Prostate gland (tissue), 2 donors: Measurements from ENCODE around the gene WAC. TPM values are rescaled to one million over a fixed set of nuclear protein-coding genes. Genes with fewer than 3 reads are reported as not detected.

Source experiments
- DNase-seq: peaks from one replicate; pipeline ENCODE4 v3.0.0-alpha.2; 2019; ENCODE audit warnings: low spot score
- H3K27ac ChIP-seq, 2 donors: fragments of 200-600 bp; sonication (generic); 2 replicates each; pipeline ENCODE4 v1.5.1; 2017 to 2019
- H3K27me3 ChIP-seq: fragments of 200-600 bp; sonication (generic); replicated peaks from 2 replicates; pipeline ENCODE4 v1.5.1; 2019; ENCODE audit not compliant: insufficient read depth
- H3K36me3 ChIP-seq, 2 donors: fragments of 200-600 bp; sonication (generic); 1 replicate in 1 of 2; 2 replicates in 1 of 2; pipeline versions ENCODE4 v1.5.1 to v1.8.1; 2017 to 2019
- H3K4me1 ChIP-seq: fragments of 200-600 bp; sonication (generic); replicated peaks from 2 replicates; pipeline ENCODE4 v1.5.1; 2019
- H3K4me3 ChIP-seq, 2 donors: fragments of 200-600 bp; sonication (generic); 2 replicates each; pipeline ENCODE4 v1.5.1; 2017 to 2019
- H3K9me3 ChIP-seq: fragments of 200-600 bp; sonication (generic); 2 replicates; pipeline ENCODE4 v1.5.1; 2017
- POLR2A ChIP-seq: fragments of 450-650 bp; IDR thresholded peaks from one replicate; pipeline ENCODE4 v1.6.1; 2016; ENCODE audit warnings: antibody characterized with exemption, mild to moderate bottlenecking
- POLR2AphosphoS5 ChIP-seq: sonication (generic); formaldehyde crosslinking; IDR thresholded peaks from one replicate; pipeline ENCODE4 v1.6.1; 2017; ENCODE audit warnings: antibody characterized with exemption
- WGBS: methylation state at CpG from one replicate; pipeline ENCODE4 v1.1.5; 2018; 5-methylcytosine and 5-hydroxymethylcytosine counted together
- intact Hi-C: fragments of 100-400 bp; cut with DNase I; formaldehyde crosslinking; loops from one replicate; pipeline ENCODE4 v1.14.2; 2022
- total RNA-seq, 2 donors: library from RNA; depleted of rRNA; stranded (reverse); fragments of >200 nt; gene quantifications; one replicate each; pipeline ENCODE4 v1.1.0, GENCODE V29; 2016
- TF ChIP-seq, protein P1 (sequence below), 4 experiments: fragments of 200-600 bp in 2 of 4; fragments of 450-650 bp in 2 of 4; sonication (generic) in 2 of 4; IDR thresholded peaks; 1 replicate in 3 of 4; 2 replicates in 1 of 4; pipeline ENCODE4 v1.5.1; 2016 to 2019; ENCODE audit warnings: antibody characterized with exemption in 4 of 4, mild to moderate bottlenecking in 2 of 4, moderate library complexity in 2 of 4

Gene WAC
- total RNA-seq, 2 donors from 2014 or later, result 107 to 143 TPM

DNA sequence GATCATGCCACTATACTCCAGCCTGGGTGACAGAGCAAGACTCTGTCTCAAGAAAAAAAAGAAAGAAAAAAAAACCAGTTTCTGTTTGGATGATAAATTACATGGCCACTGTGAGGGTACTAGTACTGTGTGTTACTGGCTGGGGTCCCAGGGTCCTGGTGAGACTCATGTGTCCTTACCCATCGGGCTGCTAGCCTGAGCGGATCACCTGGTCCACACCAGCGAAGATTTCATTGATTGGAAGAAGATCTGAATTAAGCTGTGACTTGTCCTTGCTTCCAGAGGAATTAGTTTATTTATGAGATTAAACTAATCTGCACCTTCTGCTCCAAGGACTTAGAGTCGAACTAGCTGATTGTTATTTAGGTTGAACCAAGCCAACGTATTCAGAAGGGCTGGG is 104.4 kb downstream of the WAC start:
- H3K4me1 ChIP-seq, result no peaks in the 10 kb centered on the region
- no peak overlapping the region for H3K4me3 ChIP-seq
- 75% methylated on average over 5 of the region's 5 CpGs for WGBS
- no peak for DNase-seq
- no peak overlapping the region for H3K27ac ChIP-seq
- TF ChIP-seq, protein P1, sequence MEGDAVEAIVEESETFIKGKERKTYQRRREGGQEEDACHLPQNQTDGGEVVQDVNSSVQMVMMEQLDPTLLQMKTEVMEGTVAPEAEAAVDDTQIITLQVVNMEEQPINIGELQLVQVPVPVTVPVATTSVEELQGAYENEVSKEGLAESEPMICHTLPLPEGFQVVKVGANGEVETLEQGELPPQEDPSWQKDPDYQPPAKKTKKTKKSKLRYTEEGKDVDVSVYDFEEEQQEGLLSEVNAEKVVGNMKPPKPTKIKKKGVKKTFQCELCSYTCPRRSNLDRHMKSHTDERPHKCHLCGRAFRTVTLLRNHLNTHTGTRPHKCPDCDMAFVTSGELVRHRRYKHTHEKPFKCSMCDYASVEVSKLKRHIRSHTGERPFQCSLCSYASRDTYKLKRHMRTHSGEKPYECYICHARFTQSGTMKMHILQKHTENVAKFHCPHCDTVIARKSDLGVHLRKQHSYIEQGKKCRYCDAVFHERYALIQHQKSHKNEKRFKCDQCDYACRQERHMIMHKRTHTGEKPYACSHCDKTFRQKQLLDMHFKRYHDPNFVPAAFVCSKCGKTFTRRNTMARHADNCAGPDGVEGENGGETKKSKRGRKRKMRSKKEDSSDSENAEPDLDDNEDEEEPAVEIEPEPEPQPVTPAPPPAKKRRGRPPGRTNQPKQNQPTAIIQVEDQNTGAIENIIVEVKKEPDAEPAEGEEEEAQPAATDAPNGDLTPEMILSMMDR (IDR thresholded peaks at IDR 0.05), result no peak
- TF ChIP-seq POLR2A (no peak), POLR2AphosphoS5 (no peak)
- H3K36me3 ChIP-seq, result no peaks in the 10 kb centered on the region
- H3K9me3 ChIP-seq, result no peaks in the 10 kb centered on the region
- intact Hi-C loops, result no loop called here
- no peaks in the 10 kb centered on the region for H3K27me3 ChIP-seq

DNA sequence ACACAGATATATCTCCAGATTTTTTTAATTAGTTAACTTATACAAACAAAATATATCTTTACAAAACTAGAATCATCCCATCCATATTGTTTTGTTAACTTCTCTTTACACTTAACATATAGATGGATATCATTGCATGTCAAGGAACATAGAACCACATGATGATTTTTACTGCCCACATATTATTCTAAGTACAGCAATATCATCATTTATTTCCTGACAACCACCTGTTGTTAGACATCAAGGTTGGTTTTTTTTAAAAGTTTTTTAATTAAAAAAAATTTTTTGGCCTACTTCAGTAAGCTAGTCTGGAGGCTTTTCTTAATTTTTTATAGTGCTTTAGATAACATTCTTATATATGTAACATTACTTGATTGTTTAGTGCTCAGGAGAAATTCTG is 105.5 kb downstream of the WAC start:
- Histone ChIP-seq H3K4me3 (no peak overlapping the region), H3K4me1 (no peaks in the 10 kb centered on the region), H3K27me3 (no peaks in the 10 kb centered on the region), H3K27ac (no peak overlapping the region), H3K9me3 (no peaks in the 10 kb centered on the region), H3K36me3 (no peaks in the 10 kb centered on the region)
- DNase-seq, result no peak
- intact Hi-C loops, result no loop called here
- TF ChIP-seq POLR2A (no peak), POLR2AphosphoS5 (no peak)
- TF ChIP-seq, protein P1 (IDR thresholded peaks at IDR 0.05), result no peak

DNA sequence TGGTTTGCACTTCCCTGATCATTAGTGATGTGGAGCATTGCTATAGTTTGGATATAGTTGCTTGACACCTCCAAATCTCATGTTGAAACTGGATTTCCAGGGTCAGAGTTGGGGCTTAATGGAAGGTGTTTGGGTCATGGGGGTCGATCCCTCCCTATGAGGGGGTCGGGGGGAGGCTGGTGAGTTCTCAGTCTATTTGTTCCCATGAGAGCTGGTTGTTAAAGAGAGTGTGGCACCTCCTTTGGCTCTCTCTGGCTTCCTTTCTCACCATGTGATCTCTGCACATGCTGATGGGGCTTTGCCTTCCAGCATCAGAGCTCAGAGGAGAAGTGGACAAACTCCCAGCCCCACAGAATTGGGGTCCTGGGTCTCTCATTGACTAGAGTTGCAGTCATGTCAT is 107.6 kb downstream of the WAC start:
- H3K27me3 ChIP-seq, result no peaks in the 10 kb centered on the region
- 69% methylated on average over 2 of the region's 2 CpGs for WGBS
- DNase-seq, result no peak
- no peaks in the 10 kb centered on the region for H3K9me3 ChIP-seq
- no peaks in the 10 kb centered on the region for H3K4me1 ChIP-seq
- H3K36me3 ChIP-seq, result no peaks in the 10 kb centered on the region
- no peak overlapping the region for H3K27ac ChIP-seq
- no peak overlapping the region for H3K4me3 ChIP-seq
- no peak for TF ChIP-seq POLR2AphosphoS5
- TF ChIP-seq, protein P1 (IDR thresholded peaks at IDR 0.05), result no peak
- no peak for TF ChIP-seq POLR2A
- intact Hi-C loops, result no loop called here

DNA sequence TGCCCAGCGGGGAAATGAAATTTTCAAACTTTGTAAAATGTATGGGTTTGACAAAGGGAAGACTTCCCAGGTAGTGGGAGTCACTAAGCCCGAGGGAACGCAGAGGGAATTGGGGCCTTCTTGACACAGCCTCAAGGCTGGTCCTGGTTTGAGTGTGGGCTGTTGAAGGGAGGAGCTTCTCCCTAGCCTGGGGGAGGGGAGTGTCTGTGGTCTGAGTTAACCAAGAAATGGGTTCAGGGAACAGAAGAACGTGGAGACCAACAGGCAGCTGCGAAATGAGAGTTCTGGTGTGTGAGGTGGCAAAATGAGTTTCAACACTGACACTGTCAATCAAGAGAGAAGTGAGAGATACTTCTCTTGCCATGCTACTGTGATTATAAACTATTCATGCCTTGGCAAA is 111.7 kb downstream of the WAC start:
- no peaks in the 10 kb centered on the region for H3K9me3 ChIP-seq
- no peak overlapping the region for H3K27ac ChIP-seq
- WGBS, result 85% methylated on average over 5 of the region's 5 CpGs
- TF ChIP-seq, protein P1 (IDR thresholded peaks at IDR 0.05), result no peak
- no peak for TF ChIP-seq POLR2AphosphoS5
- TF ChIP-seq POLR2A, result no peak
- DNase-seq, result no peak
- no peaks in the 10 kb centered on the region for H3K36me3 ChIP-seq
- no peak overlapping the region for H3K4me3 ChIP-seq
- H3K27me3 ChIP-seq, result no peaks in the 10 kb centered on the region
- no peaks in the 10 kb centered on the region for H3K4me1 ChIP-seq
- intact Hi-C loops, result no loop called here

DNA sequence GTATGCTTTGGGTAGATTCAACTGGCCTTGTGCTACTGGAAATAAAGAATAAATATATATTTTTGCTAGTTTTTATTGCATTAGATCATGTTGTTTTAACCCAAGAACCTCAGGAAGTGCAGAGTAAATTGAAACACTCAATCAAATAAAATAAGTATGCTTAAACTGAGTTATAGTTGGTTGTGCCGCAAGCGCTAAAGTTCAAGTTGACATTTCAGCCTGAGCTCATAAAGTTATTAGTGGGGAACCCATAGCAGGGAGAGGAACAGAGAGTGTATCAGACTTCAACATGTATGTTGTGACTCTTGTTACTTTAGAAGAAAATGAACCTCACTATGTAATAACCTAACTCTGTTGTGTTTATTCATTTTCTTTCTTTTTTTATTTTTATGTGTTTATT is 119.2 kb downstream of the WAC start:
- Histone ChIP-seq H3K36me3 (no peaks in the 10 kb centered on the region), H3K27me3 (no peaks in the 10 kb centered on the region), H3K4me1 (no peaks in the 10 kb centered on the region), H3K4me3 (no peak overlapping the region), H3K27ac (no peak overlapping the region), H3K9me3 (no peaks in the 10 kb centered on the region)
- intact Hi-C loops, result no loop called here
- TF ChIP-seq POLR2A, result no peak
- TF ChIP-seq, protein P1 (IDR thresholded peaks at IDR 0.05), result no peak
- no peak for TF ChIP-seq POLR2AphosphoS5
- 84% methylated on average over 2 of the region's 2 CpGs for WGBS
- DNase-seq, result no peak
